ENCODE results near the gene ZNF277.

ZNF277 gene, protein sequence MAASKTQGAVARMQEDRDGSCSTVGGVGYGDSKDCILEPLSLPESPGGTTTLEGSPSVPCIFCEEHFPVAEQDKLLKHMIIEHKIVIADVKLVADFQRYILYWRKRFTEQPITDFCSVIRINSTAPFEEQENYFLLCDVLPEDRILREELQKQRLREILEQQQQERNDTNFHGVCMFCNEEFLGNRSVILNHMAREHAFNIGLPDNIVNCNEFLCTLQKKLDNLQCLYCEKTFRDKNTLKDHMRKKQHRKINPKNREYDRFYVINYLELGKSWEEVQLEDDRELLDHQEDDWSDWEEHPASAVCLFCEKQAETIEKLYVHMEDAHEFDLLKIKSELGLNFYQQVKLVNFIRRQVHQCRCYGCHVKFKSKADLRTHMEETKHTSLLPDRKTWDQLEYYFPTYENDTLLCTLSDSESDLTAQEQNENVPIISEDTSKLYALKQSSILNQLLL

DNA sequence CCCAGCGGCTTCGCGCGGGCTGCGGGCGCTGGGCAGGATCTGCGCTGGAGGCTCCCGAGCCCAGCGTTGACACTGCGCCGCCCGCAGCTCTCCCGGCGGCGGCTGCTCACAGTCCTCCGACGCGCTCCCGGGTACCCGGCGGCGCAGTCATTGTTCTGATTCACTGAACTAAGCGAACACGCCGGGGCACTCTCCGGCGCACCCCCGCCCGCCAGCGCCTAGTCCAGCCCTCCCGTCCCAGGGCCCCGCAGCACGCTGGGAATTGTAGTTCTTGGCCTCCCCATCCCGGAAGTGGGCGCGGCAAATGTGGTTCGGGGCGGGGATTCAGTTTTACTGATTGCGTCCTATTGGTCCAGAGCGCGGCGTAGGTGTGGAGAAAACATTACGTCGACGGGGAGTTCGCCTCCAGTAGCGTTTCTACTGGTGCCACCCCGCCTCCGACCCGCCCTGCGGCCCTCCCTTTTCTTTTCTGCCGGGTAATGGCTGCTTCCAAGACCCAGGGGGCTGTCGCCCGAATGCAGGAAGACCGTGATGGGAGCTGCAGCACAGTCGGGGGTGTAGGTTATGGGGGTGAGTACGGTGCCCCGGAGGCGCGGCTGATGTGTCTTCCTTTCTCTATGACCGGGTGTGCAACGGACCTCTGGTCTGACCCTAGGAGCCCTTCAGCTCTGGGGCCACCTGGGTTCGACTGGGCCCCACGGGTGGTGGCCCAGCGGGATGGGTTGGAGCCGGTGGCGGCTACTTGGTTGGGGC, at the start of gene ZNF277, which contains the start of gene DOCK4:
Gene ZNF277 (plus strand): TSS at position 458 of the 753 bp plus-strand sequence. CDS start 22 bp downstream, at position 480.
Gene DOCK4 (minus strand): TSS at position 162 of the 753 bp plus-strand sequence. CDS start 261 bp downstream, outside the sequence.
- peak; percentile 100 for DNase-seq

DNA sequence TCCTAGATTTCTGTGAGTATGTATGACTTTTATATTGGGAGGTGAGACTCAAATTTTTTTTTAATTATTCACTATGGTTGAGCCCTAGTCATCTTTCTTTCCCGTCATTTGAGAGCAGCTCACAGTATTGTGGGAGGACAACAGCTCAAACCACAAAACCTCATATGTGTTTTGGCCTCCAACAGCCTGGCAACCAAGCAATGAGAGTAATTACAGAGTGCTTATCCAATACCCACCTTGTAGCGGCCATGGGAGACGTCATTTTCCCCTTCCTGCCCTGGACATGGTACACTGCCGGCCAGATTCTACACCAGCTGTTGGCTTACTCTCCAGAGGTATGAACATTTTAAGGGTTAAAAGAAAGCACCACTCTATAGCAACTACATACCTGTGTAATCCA, 49.4 kb upstream of the ZNF277 start:
- no peak for DNase-seq

DNA sequence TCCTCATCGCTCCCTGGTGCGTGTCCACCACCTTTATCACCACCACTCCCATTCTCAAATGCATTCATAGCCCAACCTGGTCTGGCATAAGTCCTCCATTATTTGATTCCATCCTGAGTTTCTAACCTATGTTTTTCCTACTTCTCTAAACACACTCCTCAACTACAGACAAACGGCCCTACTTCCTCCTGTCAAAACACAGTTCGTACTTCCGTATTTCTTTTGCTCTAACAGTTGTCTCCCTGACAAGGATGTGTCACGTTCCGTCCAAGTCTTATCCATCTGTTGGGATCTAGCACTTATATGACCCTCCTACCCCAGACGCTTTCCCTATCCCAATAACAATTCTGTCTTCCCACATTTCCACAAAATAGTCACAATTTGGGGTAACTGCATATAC, 47.1 kb upstream of the ZNF277 start:
- DNase-seq, result no peak

DNA sequence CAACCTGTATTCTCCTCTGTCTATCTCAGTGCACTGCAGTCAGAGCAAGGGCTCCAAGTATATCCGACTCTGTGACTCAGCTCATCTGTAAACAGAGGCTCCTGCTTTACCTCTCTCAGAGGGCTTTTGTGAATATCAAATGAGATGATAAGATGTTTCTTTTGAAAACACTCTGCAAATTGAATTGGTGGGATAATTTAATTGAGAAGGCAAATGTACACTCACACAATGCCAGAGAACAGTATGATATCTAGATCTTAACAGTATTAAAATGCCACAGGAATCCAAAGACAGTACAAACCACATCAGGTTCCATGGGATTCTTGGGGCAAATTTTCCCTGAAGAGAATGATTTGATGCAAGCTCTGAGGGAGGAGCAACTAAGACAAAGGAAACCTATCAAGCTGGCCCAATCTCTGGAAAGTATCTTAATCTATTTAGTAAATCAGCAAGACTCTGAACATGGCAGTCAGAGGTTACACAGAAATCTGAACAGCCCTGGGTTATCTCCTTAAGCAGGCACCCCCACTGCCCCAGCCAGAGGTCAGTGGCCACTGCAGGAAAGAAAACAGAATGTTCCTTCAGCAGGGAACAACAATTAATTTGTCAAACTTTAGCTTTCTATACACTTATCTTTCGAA, 46.2 kb upstream of the ZNF277 start:
- DNase-seq, result peak; percentile 43

DNA sequence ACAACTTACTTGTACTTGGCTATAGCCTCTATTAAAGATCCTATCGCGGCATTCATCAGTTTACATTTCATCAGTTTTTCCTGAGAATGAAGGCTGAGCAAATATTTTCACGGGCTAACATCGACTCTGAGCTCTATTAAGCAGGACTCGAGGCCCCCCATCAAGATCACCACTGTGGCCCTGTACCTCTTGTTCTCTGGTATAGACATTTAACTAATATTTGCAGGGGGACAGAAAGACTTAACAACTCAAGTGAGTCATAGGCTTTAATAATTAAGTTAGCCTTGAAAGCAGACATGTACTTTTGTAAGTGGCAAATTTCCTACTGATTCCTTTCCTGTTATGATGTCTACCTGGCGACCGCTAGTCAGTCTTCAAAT, 45.7 kb upstream of the ZNF277 start:
- no peak for DNase-seq

DNA sequence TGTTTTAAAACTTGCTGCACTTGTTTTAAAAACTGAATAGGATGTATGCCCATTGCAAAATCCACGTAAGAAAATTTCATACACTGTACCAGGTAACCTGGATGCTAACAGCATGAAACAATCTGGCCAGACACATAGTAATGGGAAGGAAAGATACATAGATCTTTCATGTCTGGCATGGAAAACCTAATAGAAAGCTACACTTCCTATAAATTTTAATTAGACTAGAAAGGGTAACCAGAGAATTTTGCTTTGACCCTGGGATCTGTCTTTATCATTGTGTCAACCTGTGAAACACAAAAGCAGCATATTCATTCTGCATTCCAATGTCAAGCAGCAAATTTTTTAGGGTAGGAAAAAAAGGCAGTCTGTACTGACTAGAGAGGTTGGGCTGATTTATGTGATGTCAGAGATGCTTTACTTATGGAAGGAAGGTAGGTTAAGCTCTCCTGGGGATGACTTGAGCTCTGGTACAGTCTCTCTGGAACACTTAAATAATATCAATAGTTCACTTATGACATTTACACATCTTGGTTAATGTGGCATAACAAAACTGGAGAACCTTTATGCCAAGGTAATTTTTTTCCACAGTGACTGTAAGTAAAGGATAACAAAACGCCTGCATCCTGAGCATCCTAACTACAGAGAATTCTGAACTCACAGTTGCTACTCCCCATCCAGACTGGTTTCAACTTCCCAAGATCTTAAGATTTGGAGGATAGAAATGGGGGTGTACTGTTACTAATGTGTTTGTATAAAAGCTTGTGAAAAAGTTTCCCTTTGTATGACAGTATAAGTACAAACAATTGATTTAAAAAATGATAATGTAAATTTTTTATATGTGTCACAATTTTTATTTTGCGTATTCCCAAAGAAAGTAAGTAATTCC, 45.0 kb upstream of the ZNF277 start:
- DNase-seq, result no peak

DNA sequence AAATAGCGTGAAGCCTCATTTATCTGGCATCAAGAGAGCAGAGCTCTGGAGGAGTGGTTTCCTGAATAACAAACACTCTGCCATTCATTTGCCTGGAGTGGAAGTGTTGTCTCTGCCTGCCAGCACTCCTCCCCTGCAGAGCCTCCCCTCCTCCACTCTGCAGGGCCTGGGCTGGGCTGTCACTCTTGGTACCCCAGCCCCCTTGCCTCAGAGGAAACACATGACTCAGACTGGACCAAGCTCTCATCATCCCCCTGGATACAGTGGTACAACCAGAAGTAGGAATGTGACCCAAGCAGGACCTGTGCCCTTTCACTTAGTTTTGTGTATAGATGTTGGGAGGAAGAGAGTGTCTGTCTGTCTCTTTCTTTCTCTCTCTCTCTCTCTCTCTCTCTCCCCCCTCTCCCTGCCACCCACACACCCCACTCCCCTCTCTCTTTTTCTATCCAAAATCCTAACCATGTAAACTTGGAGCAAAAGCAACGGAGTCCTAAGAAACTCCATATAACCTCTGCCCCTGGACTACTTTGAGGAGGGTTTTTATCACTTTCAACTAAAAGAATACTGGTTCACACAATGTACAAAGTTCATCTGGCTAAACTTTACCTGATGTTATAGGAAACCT, 44.2 kb upstream of the ZNF277 start:
- DNase-seq, result peak; percentile 86

DNA sequence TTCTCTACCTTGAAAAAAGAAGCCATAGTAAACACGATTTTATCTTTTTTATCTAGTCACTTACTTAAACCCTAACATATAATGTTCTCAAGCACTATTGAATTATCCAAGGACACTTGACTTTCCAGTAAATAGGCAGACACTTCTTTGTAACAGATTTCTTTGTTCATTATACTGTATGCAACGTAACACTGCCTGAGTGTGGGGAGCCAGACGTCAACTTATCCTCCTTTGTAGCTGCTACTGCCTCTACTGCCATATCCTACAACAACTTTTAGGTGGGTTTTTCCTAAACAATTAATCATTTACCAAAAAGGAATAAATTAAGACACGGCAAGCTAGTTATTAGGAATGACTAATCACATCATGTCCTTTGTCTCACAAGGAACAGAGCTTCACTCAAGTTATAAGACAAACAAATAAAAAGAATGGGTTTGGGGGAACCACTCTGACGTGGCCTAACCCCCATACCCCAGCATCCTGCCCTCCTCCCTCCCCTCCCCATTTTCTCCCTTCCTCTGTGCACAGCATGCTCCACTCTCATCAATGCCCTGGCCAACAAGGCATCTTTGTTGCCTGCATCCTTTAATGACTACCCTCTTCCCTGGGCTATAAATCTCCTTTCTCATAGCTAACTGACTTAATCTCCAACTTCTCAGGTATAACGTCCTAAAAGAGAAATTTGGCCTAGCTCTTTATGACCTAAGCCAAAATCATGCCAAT, 43.5 kb upstream of the ZNF277 start:
- DNase-seq, result peak; percentile 47

DNA sequence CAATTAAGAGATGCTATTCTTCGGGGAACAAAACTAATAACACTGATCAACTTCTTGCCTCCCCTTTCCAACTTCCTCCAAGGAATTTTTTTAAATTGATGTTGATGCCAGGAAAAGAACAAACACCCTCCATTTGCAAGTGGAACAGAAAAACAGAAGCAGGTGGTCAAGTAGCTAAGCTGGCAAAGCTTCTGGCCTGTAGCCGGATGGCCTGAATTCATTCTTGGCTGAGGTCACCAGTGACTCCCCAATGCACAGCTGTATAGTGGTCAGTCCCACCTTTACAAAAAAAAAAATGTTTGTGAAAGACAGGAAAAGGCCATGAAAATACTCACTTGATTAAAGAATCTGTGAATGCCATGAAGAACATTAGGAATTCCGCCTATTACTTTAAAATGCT, 39.3 kb upstream of the ZNF277 start:
- DNase-seq, result no peak

DNA sequence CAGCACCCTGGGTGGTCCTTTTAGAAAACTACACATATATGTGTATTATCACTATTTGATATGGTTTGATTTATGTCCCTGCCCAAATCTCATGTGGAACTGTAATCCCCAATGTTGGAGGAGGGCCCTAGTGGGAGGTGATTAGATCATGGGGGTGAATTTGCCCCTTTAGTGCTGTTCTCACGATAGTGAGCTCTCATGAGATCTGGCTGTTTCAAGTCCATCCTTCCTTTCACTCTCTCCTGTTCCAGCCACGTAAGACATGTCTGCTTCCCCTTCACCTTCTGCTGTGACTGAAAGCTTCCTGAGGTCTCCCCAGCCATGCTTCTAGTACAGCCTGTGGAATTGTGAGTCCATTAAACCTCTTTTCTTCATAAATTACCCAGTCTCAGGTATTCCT, 37.6 kb upstream of the ZNF277 start:
- no peak for DNase-seq

DNA sequence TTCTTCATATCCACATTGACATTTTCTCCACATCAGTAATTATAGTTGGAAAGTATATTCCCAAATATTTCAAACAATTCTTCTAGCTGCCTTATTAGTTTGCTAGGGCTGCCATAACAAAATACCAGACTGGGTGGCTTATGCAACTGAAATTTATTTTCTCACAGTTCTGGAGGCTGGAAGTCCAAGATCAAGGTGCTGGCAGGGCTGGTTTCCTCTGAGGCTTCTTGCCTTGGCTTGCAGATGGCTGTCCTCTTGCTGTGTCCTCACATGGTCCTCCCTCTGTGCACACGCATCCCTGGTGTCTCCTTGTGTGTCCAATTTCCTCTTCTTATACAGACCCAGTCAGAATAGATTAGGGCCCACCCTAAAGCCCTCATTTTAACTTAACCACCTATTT, 34.8 kb upstream of the ZNF277 start:
- no peak for DNase-seq

DNA sequence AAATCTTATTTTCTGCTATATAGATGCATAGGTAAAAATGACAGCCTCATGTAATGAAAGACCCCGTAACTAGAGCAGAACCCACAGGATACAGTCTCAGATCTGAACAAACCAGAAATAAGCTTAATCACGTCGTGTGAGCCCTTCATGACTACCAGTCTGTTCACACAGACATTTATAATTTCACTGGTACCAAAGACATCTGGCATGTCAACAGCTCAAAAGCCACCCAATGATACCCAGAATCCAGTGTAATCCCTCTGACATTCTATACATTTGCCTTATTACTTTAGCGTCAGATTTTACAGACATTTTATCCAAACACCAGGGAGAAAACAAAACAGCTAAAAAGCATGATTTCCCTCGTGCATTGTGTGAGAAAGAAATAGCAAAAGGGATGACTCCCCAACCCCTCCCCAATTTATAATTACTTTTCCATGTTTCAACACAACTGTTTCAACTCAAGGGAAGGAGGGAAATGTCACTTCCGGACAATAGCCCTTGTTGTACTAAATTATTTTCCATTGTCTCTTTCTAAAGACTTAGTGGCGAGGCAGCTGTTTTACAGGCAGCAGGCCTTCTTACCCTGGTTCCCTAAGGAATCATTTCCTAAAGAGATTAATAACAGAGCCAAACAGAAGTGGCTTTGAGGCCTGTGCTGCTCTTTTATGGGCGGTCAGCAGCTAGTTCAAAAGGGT, 33.5 kb upstream of the ZNF277 start:
- no peak for DNase-seq

DNA sequence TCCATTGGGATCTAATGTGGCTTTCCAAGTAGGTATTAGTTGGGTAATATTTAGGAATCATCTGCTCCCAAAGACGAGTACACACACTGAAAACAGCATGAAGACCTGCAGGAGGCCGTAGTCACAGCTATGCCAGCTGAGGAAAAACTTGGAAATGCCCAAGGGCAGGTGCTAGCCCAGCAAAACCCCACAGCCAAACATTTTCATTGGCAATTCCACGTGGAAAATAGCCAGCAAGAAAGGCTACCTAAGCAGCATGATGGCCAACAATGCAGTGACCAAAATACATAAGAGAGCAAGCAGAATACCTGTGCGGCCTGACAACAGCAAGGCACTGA, 33.0 kb upstream of the ZNF277 start:
- no peak for DNase-seq

DNA sequence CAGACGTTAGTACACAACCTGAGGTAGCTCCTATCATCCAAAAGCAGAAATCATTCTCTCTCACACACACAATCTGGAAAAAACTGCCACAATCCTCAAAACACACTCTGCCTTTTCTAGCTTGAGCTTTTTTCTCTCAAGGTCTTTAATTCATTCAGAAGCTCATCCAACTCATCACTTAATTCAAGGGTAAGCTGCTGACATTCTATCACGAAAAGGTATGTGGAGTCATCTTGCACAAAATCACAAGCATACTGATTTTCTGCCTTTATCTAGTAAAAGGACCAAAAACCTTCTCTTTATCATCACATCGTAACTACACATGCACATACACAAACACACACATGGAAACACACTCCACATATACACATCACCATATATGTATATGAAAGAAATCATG, 32.3 kb upstream of the ZNF277 start:
- no peak for DNase-seq

DNA sequence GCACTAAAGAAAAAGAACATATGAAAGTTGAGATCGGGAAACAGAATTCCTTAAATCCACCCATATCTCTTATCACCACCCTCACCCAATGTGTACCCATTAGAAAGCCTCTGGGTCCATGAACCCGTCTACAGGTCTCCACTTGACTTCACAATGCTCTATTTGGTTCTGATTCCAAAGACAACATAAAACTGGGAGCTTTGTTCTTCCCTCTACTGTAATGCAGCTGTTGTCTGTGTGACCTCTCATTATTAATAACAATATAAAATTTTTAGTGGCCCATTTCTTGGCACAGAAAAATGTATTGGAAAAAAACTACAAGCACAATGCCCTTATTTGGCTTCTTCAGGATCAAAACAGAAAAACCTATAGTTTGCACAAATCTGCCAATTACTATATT, 30.3 kb upstream of the ZNF277 start:
- no peak for DNase-seq

DNA sequence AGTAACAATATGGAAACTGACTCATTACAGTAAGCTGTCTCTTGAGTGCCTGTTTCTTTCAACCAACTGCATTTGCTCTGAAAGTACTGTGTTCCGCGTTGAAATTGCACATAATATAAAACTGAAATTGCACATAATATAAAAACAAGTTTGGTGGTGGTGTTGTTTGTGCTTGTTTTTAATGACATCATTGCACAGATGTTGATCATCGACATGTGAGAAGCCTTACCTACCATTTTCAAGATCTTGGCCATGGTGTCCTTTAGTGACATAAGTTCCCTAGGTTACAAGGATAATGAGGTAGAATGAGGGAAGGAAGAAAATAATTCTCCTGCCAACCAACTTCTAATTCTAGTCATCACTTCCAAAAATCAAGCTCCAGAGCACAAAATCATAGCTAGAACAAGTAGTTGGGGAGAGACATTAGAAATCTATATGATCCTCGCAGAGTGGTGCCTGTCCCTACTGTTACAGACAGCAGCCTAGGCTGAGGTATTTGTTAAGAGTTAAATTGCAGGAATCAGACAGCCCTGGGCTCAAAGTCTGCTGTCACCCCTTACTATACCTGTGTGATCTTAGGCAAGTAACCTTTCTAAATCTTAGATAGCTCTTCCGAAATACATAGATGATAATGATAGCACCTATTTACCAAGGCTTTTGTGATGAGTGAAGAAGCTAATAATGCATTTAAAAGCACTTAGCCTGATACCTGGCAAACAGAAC, 29.6 kb upstream of the ZNF277 start:
- no peak for DNase-seq

DNA sequence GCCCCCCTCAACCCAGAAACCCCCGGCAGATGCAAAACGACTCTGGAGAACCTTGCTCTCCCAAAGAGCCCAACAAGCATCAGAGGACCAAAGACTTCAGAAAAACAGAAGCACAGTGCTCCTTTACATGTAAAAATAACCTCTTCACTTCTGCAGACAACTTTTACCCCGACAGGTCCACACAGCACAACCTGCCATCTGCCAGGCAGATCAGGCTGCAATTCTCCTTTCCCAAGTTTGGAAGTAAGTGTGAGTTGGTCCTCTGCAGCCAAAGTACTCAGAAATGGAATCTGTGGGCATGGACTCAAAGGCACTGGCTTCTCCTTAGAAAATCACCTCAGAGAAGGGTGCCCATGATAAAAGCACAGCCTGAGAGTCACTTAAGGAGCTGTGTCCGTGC, 26.3 kb upstream of the ZNF277 start:
- DNase-seq, result no peak

DNA sequence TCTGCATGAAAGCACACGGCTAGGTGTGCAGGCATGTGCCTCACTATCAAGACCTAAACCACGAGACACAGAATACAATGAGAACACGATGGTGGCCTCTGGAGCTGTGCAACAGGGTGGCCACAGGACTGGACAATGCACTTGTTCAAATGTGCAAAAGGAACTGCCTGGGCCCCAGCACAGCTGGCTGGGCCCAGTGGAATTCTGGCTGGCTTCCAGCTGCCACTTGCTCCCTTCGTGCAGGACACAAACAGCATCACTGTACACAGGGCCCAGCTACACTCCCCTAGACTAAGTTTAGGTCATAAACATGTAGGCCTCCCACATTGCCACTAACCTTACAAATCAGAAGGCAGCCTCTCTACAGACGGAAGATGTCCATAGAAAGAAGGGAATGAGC, 23.7 kb upstream of the ZNF277 start:
- DNase-seq, result no peak

DNA sequence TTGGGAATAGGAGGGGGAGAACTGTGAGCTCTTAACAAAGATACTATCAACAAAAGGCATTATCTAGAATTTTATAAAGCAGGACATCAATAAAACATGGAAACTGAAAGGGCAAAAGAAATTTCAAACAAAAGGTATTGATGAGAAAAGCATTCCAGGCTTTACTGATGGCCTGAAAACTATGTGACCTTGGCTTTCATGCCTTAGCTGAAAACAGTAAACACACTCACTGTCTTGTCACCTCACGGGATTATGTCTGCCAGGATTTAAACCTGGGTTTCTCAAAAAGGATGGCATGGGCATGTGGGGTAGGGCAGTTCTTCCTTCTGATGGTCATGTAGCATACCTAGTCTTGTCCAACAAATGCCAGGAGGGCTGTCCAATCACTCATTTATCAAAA, 23.2 kb upstream of the ZNF277 start:
- DNase-seq, result no peak

DNA sequence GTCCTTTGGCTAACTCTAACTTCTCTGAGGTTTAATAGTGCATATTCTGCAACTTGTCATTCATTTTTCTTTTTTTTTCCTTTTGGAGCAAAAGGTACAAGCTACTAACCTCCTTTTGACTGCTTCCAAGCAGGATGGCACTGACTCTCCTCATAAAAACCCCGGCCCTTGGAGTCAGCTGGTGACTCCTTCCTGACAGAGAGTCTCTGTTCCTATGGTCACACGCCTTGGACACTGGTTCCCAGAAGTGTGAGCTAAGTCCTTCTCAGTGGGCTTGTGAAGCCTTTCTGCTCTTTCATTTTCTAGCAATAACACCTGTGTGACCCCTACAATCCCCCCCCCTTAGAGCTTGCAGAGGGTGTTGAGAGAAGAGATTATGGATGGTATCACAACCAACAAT, 22.0 kb upstream of the ZNF277 start:
- no peak for DNase-seq
